Skeletal muscle tissue (tissue), 4 donors: Measurements from ENCODE around the gene FOXC1. TPM values are rescaled to one million over a fixed set of nuclear protein-coding genes. Genes with fewer than 3 reads are reported as not detected.

ENCODE experiments used
- H3K27ac ChIP-seq: one replicate; pipeline ENCODE4 v1.7.0; 2013; ENCODE audit warnings: mild to moderate bottlenecking, low read depth, low read length, inconsistent platforms
- H3K27me3 ChIP-seq, 3 donors: one replicate each; pipeline ENCODE4 v1.7.0; 2013; ENCODE audit warnings: low read length in 3 of 3; ENCODE audit not compliant: control insufficient read depth in 3 of 3, insufficient read depth in 3 of 3
- H3K36me3 ChIP-seq, 3 donors: one replicate each; pipeline ENCODE4 v1.7.0; 2013; ENCODE audit warnings: low read length in 3 of 3; ENCODE audit not compliant: control insufficient read depth in 3 of 3, insufficient read depth in 3 of 3
- H3K4me1 ChIP-seq, 3 donors: one replicate each; pipeline ENCODE4 v1.7.0; 2013; ENCODE audit warnings: low read length in 3 of 3, mild to moderate bottlenecking in 3 of 3; ENCODE audit not compliant: control insufficient read depth in 3 of 3, insufficient read depth in 3 of 3
- H3K4me3 ChIP-seq, 3 donors: one replicate each; pipeline ENCODE4 v1.7.0; 2013; ENCODE audit warnings: low read length in 3 of 3
- H3K9ac ChIP-seq, 3 donors: one replicate each; pipeline ENCODE4 v1.7.0; 2013; ENCODE audit warnings: low read length in 3 of 3, mild to moderate bottlenecking in 3 of 3, moderate library complexity in 2 of 3, low read depth in 1 of 3
- H3K9me3 ChIP-seq, 3 donors: one replicate each; pipeline ENCODE4 v1.7.0; 2013; ENCODE audit warnings: low read length in 3 of 3; ENCODE audit not compliant: control insufficient read depth in 3 of 3
- total RNA-seq: library from RNA; depleted of rRNA; stranded (reverse); fragments of >200 nt; gene quantifications from one replicate; pipeline ENCODE4 v1.2.3, GENCODE V29; 2014
- donor health status: Osteomylitis.

FOXC1 gene
- total RNA-seq, 1 donor from 2014 or later, result 1.6 TPM

DNA sequence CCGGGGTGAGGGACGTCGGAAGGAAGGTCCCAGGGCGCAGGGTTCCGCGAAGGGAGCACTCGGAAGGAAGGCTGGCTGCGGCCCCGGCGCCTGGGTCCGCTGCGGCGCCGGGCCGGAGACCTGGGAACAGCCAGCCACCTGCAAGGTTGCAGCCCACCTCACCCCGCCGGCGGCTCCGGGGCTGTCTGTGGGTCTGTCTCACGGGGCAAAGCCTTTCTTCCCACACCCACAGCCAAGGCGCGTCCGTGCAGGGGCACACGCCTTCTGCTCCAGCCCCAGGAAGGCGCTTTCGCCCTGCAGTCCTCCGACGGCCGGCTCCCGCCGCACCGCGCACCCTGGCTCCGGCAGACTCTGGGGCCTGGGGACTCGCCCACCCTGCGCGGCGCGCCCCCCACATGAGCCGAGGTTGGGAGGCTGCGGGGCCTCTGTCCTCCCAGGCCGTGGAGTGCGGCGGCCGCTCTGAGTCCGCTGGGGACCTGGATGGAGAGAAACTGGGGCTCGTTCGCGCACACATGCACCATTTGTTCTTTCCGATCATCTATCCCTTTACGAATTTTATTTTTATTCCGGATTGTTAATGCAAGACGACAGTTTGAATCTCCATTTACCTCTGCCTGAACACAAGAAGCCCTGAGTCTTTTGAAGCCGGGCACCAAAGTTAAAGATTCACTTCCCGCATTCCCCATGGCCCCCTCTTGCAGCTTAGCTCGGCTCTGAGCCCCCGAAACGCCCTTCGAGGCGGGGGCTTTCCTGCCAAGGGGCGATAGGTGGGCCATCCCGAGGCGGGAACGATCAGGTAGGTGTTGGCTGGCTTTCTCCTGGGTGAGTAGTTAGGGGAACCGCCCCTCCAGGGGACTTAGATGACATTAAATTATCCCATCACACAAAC is 4.5 kb upstream of the FOXC1 start:
- no peaks in the 10 kb centered on the region for H3K9me3 ChIP-seq
- H3K27me3 ChIP-seq, result peaks cover 72 to 78% (median 77%) of the 10 kb centered on the region in 3 donors
- H3K9ac ChIP-seq, result peak overlapping the region in 1 of 3 donors; percentile 32
- H3K4me1 ChIP-seq, result peaks cover 3 to 30% (median 16%) of the 10 kb centered on the region in 3 donors
- H3K27ac ChIP-seq, result no peak overlapping the region
- no peaks in the 10 kb centered on the region for H3K36me3 ChIP-seq
- H3K4me3 ChIP-seq, result peak overlapping the region in 2 of 3 donors; percentile 58 to 66

DNA sequence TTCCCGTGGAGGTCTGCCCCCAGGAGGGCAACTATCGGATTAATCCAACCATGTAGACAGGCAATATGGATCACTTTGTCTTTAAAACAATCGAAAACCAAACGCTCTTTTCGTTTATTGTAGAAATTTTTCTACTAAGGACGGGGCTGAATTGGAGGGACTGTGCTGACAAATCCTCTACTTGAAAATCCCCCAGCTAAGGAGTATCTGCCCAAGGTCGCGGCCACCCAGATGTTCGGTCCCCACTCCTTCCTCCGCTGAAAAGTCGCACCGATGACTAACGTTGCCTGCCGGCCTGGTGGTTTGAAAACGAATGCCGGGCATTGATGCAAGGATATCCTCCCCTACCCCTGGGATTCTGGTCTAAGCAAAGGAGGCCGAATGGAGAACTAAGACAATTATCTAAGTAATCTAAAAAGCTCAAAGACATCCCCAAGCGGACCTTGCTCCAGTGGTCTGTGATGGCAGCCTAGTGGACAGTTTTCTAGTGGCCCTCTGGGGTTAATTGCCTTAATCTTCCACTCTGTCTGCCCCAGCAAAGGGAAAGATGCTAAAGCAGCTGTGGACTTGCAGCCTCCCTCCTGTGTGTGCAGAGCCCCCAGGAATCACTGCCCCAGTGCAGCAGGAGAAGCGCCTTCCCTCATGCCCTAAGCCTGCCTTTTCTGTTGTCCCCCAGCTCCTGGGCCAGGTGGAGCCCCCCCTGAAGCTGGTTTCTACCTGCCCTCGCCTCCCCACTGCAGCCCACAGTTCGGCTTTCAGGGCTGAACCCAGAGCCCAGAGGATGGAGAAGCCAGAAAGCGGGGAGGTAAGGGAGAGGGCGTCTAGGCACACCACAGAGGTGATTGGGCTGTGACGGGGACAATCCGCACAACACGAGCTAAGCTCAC is 3.6 kb upstream of the FOXC1 start:
- H3K9me3 ChIP-seq, result no peaks in the 10 kb centered on the region
- H3K27me3 ChIP-seq, result peaks cover 78 to 82% (median 78%) of the 10 kb centered on the region in 3 donors
- H3K27ac ChIP-seq, result no peak overlapping the region
- H3K36me3 ChIP-seq, result no peaks in the 10 kb centered on the region
- no peak overlapping the region for H3K9ac ChIP-seq
- H3K4me3 ChIP-seq, result no peak overlapping the region
- H3K4me1 ChIP-seq, result peaks cover 3 to 33% (median 19%) of the 10 kb centered on the region in 3 donors

DNA sequence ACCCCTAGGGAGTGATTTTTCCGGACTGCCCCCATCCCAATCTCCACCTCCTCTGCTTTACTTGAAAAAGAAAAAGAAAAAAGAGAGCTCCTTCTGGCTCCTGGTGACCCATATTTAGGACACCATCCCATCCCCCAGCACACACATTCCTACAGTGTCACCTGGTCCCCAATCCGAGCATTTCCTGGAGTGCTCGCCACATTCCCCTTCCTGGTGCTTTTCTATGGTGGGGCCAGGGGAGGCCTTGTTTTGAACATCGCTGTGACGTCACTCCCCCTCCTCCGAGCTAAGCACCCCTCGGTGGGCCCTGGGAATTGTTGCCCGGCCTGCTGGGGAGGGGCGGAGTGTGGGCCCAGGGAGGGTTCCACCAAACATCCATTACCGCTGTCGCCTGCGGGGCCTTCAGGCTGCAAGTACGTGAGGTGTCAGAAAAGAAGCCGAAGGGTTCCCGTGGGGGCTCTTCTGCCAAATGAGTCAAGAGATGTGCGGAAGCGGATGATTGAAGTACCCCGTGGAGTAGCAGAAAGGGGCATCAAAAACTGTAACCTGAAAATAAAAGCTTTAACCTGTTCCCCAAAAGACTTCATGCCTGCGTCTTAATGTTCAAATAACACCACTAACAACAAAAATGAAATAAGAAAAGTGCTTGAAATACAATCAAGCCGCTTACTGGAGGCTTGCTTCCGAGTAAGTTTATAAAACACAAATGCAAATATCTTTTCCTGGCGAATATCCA is 2.8 kb upstream of the FOXC1 start:
- peaks cover 76 to 80% (median 79%) of the 10 kb centered on the region in 3 donors for H3K27me3 ChIP-seq
- H3K9me3 ChIP-seq, result no peaks in the 10 kb centered on the region
- no peaks in the 10 kb centered on the region for H3K36me3 ChIP-seq
- H3K9ac ChIP-seq, result no peak overlapping the region
- H3K4me3 ChIP-seq, result no peak overlapping the region
- H3K27ac ChIP-seq, result no peak overlapping the region
- peaks cover 5 to 36% (median 19%) of the 10 kb centered on the region in 3 donors for H3K4me1 ChIP-seq

DNA sequence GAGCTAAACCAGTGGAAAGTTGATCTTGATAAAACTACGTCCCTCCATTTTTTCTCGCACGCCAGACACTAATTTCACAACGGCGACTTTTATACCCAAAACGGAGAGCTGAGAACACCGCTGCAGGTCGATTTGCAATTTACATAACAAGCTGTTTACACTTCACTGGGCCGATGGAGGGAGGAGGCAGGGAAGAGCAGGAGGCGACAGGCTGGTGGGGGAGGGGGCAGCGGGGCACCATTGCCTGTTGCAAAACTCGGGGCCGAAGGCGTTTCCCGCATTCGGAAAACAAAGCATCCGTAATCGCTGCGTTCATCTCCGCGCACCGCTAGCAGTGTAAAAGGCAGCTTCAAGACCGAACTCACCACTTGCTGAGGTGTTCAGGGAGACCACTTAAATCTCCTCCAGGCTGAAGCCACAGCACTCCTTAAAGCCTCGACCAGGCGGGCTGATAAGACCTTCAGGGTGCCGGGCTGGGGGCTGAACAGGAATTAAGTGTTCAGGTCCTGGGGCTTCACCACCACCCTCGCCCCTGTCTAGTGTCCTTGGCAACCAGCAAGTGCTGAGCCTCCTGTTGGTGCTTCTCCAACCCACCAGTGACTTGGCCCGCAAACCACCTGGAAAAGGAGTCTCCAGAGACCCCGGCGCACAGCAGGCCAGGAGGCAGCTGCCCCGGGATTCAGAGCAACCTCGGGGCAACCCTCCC is 2.0 kb upstream of the FOXC1 start:
- H3K4me3 ChIP-seq, result no peak overlapping the region
- peaks cover 9 to 41% (median 19%) of the 10 kb centered on the region in 3 donors for H3K4me1 ChIP-seq

DNA sequence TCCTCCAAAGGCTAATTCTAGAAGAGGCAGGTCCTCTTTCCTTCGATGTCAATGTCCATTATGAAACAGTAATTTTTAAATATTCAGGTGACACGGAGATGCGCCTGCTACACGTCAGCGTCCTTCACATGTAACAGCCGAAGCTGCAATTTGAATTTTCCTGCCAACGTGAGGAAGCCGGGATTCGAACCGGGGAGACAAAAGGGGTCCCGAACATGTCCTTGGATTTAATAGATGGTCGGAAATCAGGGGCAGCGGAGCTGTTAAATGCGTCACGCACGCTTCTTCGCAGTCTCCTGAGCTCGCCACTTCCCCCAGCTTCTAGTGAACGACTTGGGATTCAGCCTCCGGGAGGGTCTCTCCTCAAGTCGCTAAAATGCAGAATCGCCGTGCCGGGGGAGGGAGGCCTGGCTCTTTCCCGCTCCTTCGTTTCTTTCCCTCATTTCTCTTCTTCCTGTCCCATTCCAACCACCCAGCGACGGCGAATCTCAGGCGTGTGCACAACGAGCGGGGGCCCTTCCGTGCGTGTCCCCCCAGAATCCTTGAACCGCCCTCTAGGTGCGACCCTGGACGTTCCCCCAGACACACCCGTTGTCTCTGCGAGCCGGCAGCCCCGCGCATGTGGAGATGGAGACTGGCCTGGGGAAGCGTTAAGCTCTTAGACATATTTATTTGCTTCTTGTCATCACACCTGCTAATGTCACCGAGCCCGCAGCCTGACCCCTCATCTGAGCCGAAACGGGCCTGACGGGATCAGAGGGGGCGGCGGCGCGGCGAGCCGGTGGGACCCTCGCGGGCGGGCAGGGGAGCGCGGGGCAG is 1.3 kb upstream of the FOXC1 start:
- Histone ChIP-seq H3K4me3 (no peak overlapping the region), H3K4me1 (peaks cover 9 to 41% (median 19%) of the 10 kb centered on the region in 3 donors), H3K36me3 (no peaks in the 10 kb centered on the region), H3K27me3 (peaks cover 78 to 83% (median 82%) of the 10 kb centered on the region in 3 donors), H3K27ac (no peak overlapping the region), H3K9me3 (no peaks in the 10 kb centered on the region), H3K9ac (no peak overlapping the region)

More for the DNA sequence above, 2.0 kb upstream of the FOXC1 start:
- Histone ChIP-seq H3K9me3 (no peaks in the 10 kb centered on the region), H3K27ac (no peak overlapping the region), H3K27me3 (peaks cover 78 to 82% (median 78%) of the 10 kb centered on the region in 3 donors), H3K9ac (no peak overlapping the region), H3K36me3 (no peaks in the 10 kb centered on the region)

DNA sequence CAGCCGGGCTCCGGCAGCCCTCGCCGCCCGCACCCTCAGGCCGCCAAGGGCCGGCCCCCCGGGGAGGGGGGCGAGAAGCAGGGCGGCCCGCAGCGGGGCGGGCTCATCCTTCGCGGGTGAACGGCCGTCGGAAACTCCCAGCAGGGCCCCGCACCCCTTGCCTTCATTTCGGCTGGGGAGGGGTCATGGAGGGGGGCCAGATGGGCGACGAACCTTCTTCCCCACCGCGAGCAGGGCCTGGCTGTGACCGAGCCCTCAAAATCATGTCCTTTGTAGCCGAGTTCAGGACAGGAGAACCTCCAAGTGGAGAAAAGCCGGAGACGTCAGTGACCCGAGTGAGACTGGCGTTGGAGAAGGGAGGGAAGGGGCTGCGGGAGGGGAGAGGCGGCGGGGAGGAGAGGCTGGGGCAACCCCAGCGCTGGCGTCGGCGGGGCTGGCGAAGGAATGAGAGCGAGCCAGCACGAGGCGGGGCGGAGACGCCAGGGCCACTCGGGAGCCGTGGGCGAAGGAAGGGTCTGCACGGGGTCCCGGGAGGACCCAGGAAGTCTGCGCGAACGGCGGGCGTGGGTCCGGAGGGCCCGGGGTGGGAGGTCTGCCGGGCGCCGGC is 571 bp upstream of the FOXC1 start:
- peaks cover 78 to 83% (median 82%) of the 10 kb centered on the region in 3 donors for H3K27me3 ChIP-seq
- peak overlapping the region; percentile 54 to 60 (median 59) for H3K4me3 ChIP-seq
- peaks cover 12 to 38% (median 19%) of the 10 kb centered on the region in 3 donors for H3K4me1 ChIP-seq
- no peaks in the 10 kb centered on the region for H3K9me3 ChIP-seq
- H3K36me3 ChIP-seq, result no peaks in the 10 kb centered on the region
- peak overlapping the region; percentile 40 for H3K27ac ChIP-seq
- peak overlapping the region; percentile 43 to 60 (median 50) for H3K9ac ChIP-seq

DNA sequence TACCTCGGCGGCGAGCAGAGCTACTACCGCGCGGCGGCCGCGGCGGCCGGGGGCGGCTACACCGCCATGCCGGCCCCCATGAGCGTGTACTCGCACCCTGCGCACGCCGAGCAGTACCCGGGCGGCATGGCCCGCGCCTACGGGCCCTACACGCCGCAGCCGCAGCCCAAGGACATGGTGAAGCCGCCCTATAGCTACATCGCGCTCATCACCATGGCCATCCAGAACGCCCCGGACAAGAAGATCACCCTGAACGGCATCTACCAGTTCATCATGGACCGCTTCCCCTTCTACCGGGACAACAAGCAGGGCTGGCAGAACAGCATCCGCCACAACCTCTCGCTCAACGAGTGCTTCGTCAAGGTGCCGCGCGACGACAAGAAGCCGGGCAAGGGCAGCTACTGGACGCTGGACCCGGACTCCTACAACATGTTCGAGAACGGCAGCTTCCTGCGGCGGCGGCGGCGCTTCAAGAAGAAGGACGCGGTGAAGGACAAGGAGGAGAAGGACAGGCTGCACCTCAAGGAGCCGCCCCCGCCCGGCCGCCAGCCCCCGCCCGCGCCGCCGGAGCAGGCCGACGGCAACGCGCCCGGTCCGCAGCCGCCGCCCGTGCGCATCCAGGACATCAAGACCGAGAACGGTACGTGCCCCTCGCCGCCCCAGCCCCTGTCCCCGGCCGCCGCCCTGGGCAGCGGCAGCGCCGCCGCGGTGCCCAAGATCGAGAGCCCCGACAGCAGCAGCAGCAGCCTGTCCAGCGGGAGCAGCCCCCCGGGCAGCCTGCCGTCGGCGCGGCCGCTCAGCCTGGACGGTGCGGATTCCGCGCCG is 994 bp downstream of the FOXC1 start:
- H3K27ac ChIP-seq, result peak overlapping the region; percentile 65
- H3K36me3 ChIP-seq, result no peaks in the 10 kb centered on the region
- H3K9me3 ChIP-seq, result no peaks in the 10 kb centered on the region
- peak overlapping the region; percentile 69 to 71 (median 71) for H3K4me3 ChIP-seq
- H3K9ac ChIP-seq, result peak overlapping the region; percentile 68 to 79 (median 72)
- peaks cover 9 to 29% (median 13%) of the 10 kb centered on the region in 3 donors for H3K4me1 ChIP-seq
- H3K27me3 ChIP-seq, result peaks cover 76 to 79% (median 79%) of the 10 kb centered on the region in 3 donors

DNA sequence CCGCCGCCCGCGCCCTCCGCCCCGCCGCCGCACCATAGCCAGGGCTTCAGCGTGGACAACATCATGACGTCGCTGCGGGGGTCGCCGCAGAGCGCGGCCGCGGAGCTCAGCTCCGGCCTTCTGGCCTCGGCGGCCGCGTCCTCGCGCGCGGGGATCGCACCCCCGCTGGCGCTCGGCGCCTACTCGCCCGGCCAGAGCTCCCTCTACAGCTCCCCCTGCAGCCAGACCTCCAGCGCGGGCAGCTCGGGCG is 1.5 kb downstream of the FOXC1 start:
- Histone ChIP-seq H3K27ac (no peak overlapping the region), H3K9ac (peak overlapping the region in 1 of 3 donors; percentile 54), H3K4me3 (peak overlapping the region in 2 of 3 donors; percentile 69 to 71), H3K4me1 (peaks cover 9 to 29% (median 13%) of the 10 kb centered on the region in 3 donors), H3K9me3 (no peaks in the 10 kb centered on the region), H3K36me3 (no peaks in the 10 kb centered on the region), H3K27me3 (peaks cover 73 to 77% (median 75%) of the 10 kb centered on the region in 3 donors)
